ENCODE measurements around the gene ZMPSTE24.

DNA sequence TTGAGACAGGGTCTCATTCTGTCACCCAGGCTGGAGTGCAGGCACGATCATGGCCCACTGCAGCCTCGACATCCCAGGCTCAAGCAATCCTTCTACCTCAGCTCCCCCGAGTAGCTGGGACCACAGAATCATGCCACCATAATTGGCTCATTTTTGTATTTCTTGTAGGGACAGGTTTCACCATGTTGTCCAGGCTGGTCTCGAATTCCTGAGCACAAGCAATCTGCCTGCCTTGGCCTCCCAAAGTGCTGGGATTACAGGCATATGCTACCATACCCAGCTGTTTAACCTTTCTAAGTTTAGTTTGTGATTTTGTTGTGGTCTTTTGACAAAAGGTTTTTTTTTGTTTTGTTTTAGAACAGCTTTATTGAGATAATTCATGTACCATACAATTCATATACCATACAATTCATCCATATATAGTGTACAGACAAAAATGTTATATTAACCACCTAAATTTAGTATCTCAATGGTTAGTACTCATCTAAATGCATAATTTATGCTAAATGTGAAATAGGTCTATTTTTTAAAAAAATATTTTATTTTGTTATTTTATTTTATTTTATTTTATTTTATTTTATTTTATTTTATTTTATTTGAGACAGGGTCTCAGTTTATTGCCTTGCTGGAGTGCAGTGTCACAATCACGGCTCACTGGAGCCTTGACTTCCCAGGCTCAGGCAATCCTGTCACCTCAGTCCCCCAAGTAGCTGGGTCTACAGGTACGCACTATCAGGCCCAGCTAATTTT lies 8.9 kb downstream of the ZMPSTE24 start:
- TF ChIP-seq, protein P1, sequence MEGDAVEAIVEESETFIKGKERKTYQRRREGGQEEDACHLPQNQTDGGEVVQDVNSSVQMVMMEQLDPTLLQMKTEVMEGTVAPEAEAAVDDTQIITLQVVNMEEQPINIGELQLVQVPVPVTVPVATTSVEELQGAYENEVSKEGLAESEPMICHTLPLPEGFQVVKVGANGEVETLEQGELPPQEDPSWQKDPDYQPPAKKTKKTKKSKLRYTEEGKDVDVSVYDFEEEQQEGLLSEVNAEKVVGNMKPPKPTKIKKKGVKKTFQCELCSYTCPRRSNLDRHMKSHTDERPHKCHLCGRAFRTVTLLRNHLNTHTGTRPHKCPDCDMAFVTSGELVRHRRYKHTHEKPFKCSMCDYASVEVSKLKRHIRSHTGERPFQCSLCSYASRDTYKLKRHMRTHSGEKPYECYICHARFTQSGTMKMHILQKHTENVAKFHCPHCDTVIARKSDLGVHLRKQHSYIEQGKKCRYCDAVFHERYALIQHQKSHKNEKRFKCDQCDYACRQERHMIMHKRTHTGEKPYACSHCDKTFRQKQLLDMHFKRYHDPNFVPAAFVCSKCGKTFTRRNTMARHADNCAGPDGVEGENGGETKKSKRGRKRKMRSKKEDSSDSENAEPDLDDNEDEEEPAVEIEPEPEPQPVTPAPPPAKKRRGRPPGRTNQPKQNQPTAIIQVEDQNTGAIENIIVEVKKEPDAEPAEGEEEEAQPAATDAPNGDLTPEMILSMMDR (conservative IDR thresholded peaks at IDR 0.05 in 1 of 2, IDR thresholded peaks at IDR 0.05 in 1 of 2; ENCODE audit: low read depth in 1 of 2, low read length in 2 of 2), result no peak
- TF ChIP-seq EZH2 (IDR thresholded peaks at IDR 0.05; ENCODE audit: low read length, missing control alignments), result no peak
